HepG2 (cell line): Measurements from ENCODE around the gene SMARCD1. TPM values are rescaled to one million over a fixed set of nuclear protein-coding genes. Genes with fewer than 3 reads are reported as not detected.

Experiments
- CCAR2 ChIP-seq: fragments of 200-400 bp; formaldehyde crosslinking; optimal IDR thresholded peaks from 2 replicates; pipeline ENCODE3; 2018; ENCODE audit warnings: low read depth, mild to moderate bottlenecking, low read length, moderate library complexity
- CHCHD3 ChIP-seq: sonication (generic); formaldehyde crosslinking; IDR thresholded peaks from 2 replicates; pipeline ENCODE4 v1.8.0; 2022; ENCODE audit warnings: mild to moderate bottlenecking, missing genetic modification reagents, moderate library complexity
- ELF3 ChIP-seq: IDR thresholded peaks from 2 replicates; pipeline ENCODE4 v1.6.1; 2016; ENCODE audit warnings: missing genetic modification reagents, missing compliant biosample characterization
- HBP1 ChIP-seq: IDR thresholded peaks from 2 replicates; pipeline ENCODE4 v1.6.1; 2016; ENCODE audit warnings: low read depth, control low read depth
- MYPOP ChIP-seq: sonication (generic); formaldehyde crosslinking; IDR thresholded peaks from 2 replicates; pipeline ENCODE4 v1.8.1; 2023; ENCODE audit warnings: mild to moderate bottlenecking, moderate library complexity, missing genetic modification reagents
- PITX1 ChIP-seq: sonication (generic); formaldehyde crosslinking; IDR thresholded peaks from 2 replicates; pipeline ENCODE4 v1.5.1; 2020; ENCODE audit warnings: mild to moderate bottlenecking, missing genetic modification reagents
- RERE ChIP-seq: IDR thresholded peaks from 2 replicates; pipeline ENCODE4 v1.6.1; 2016; ENCODE audit warnings: low read depth, missing genetic modification reagents, missing compliant biosample characterization
- TCF7 ChIP-seq: sonication (generic); IDR thresholded peaks from 2 replicates; pipeline ENCODE4 v1.6.1; 2016; ENCODE audit warnings: antibody characterized with exemption, low read depth
- THAP7 ChIP-seq: sonication (generic); formaldehyde crosslinking; IDR thresholded peaks from 2 replicates; pipeline ENCODE4 v1.8.1; 2023; ENCODE audit warnings: mild to moderate bottlenecking, missing genetic modification reagents
- TSC22D2 ChIP-seq: sonication (generic); formaldehyde crosslinking; IDR thresholded peaks from 2 replicates; pipeline ENCODE4 v1.5.1; 2020; ENCODE audit warnings: missing genetic modification reagents, mild to moderate bottlenecking, borderline replicate concordance
- ZBTB2 ChIP-seq: sonication (generic); formaldehyde crosslinking; IDR thresholded peaks from 2 replicates; pipeline ENCODE4 v1.8.0; 2022; ENCODE audit warnings: low read depth, missing genetic modification reagents
- ZNF678 ChIP-seq: sonication (generic); formaldehyde crosslinking; IDR thresholded peaks from 2 replicates; pipeline ENCODE4 v1.4.0; 2020; ENCODE audit warnings: mild to moderate bottlenecking, missing genetic modification reagents
- ZNF878 ChIP-seq: sonication (generic); formaldehyde crosslinking; IDR thresholded peaks from 2 replicates; pipeline ENCODE4 v1.8.1; 2023; ENCODE audit warnings: mild to moderate bottlenecking, missing genetic modification reagents, moderate library complexity
- polyA plus RNA-seq, 8 experiments: library from polyadenylated mRNA; depleted of rRNA in 3 of 8; stranded (reverse) in 7 of 8; unstranded in 1 of 8; fragments of >200 nt; fragmentation: Illumina TruSeq in 4 of 8; extraction: Trizol in 4 of 8; gene quantifications; 2 replicates each; pipeline versions ENCODE4 v1.2.1 to v1.2.3, GENCODE V29; 2011 to 2016; ENCODE audit warnings: low read depth in 4 of 8, missing spikeins in 1 of 8, mixed read lengths in 1 of 8; ENCODE audit not compliant: insufficient read depth in 1 of 8
- total RNA-seq, 5 experiments: library from RNA; depleted of rRNA; stranded (reverse); fragments of >200 nt; fragmentation: Illumina TruSeq; extraction: Trizol; gene quantifications; 2 replicates each; pipeline ENCODE4 v1.2.3, GENCODE V29; 2016; ENCODE audit warnings: low read depth in 1 of 5
- TF ChIP-seq, protein P1 (sequence below): sonication (generic); formaldehyde crosslinking; IDR thresholded peaks from 2 replicates; pipeline ENCODE4 v1.5.1; 2020; ENCODE audit warnings: missing genetic modification reagents, mild to moderate bottlenecking, borderline replicate concordance

Gene SMARCD1
- total and polyA plus RNA-seq, 2 of the 13 experiments (the other 11 are each of a cell fraction or from before 2014, with no cell fraction given) = 51.7 to 54.6 TPM

GRCh38 chr12:50110127-50110761, 25.1 kb downstream of the SMARCD1 start (continued):
- TF ChIP-seq MYPOP (no peak), TSC22D2 (no peak), CHCHD3 (CRISPR knock-in tag) (no peak), THAP7 (CRISPR knock-in tag) (0 out of 2 replicates have a peak, but pooled peaks have one; percentile 36), ZNF878 (CRISPR knock-in tag) (no peak), ZNF678 (CRISPR knock-in tag) (no peak), ELF3 (peak; percentile 68), CCAR2 (no peak), TCF7 (no peak), PITX1 (CRISPR knock-in tag) (peak; percentile 34; the same call in 1 of the 2 replicates), ZBTB2 (CRISPR knock-in tag) (0 out of 2 replicates have a peak, but pooled peaks have one; percentile 22), HBP1 (CRISPR knock-in tag) (no peak), RERE (CRISPR knock-in tag) (no peak)
- TF ChIP-seq, protein P1, sequence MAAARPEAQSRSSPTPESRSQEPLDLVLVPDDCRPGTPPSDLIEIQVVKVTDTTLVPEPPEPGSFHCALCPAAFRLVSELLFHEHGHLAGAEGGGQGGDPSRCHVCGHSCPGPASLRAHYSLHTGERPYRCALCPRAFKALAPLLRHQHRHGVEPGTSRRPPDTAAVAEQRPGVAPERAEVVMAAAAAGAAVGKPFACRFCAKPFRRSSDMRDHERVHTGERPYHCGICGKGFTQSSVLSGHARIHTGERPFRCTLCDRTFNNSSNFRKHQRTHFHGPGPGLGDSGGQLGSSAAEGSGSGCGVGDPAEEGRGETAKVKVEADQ (CRISPR knock-in tag) = no peak
